Ishikawa (cell line): ENCODE data around the gene IP6K3.

Experiments used
- CEBPB ChIP-seq: IDR thresholded peaks from 2 replicates; pipeline ENCODE4 v1.6.1; 2012
- CREB1 ChIP-seq: IDR thresholded peaks from 2 replicates; pipeline ENCODE4 v1.6.1; 2012; ENCODE audit warnings: low read depth
- EGR1 ChIP-seq: IDR thresholded peaks from 2 replicates; pipeline ENCODE4 v1.6.1; 2012
- EP300 ChIP-seq: IDR thresholded peaks from 2 replicates; pipeline ENCODE4 v1.6.1; 2012; ENCODE audit warnings: borderline replicate concordance
- FOXM1 ChIP-seq: IDR thresholded peaks from 2 replicates; pipeline ENCODE4 v1.6.1; 2012; ENCODE audit warnings: low read depth, borderline replicate concordance
- NFIC ChIP-seq: IDR thresholded peaks from 2 replicates; pipeline ENCODE4 v1.6.1; 2012
- RAD21 ChIP-seq: IDR thresholded peaks from 2 replicates; pipeline ENCODE4 v1.6.1; 2012; ENCODE audit warnings: low read depth
- TAF1 ChIP-seq: IDR thresholded peaks from 2 replicates; pipeline ENCODE4 v1.6.1; 2012; ENCODE audit warnings: low read depth, mild to moderate bottlenecking
- TCF12 ChIP-seq: IDR thresholded peaks from 2 replicates; pipeline ENCODE4 v1.6.1; 2012; ENCODE audit warnings: low read depth
- TEAD4 ChIP-seq: IDR thresholded peaks from 2 replicates; pipeline ENCODE4 v1.6.1; 2012
- YY1 ChIP-seq: IDR thresholded peaks from 2 replicates; pipeline ENCODE4 v1.6.1; 2012; ENCODE audit warnings: low read depth
- ZBTB7A ChIP-seq: IDR thresholded peaks from 2 replicates; pipeline ENCODE4 v1.6.1; 2012; ENCODE audit warnings: low read depth
- TF ChIP-seq, protein P1 (sequence below): IDR thresholded peaks from 2 replicates; pipeline ENCODE4 v1.6.1; 2012
- TF ChIP-seq, protein P2 (sequence below): IDR thresholded peaks from 2 replicates; pipeline ENCODE4 v1.6.1; 2012; ENCODE audit warnings: low read depth, mild to moderate bottlenecking
- TF ChIP-seq, protein P3 (sequence below): IDR thresholded peaks from 2 replicates; pipeline ENCODE4 v1.6.1; 2012

Gene IP6K3

DNA sequence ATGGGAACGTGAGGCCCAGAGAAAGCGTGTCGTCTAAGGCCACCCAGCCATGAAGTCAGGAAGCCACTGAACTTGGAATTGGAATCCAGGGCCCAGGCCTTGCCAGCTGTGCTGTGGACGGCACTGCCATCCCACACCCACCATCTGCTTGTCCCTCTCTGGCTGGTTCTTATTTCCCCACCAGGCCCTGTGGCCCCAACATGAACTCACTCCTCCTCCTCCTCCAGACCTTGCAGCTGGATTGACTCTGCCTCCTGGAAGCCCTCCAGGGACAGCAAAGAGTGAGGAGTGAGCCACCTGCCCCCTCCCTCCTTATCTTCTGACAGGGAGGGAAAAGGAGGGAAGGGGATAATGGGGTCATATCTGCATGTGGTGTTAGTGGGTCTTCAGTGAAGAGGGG, 16.0 kb upstream of the IP6K3 start:
- no peak for TF ChIP-seq EP300
- TF ChIP-seq NFIC = no peak
- TF ChIP-seq YY1 = no peak
- TF ChIP-seq, protein P1, sequence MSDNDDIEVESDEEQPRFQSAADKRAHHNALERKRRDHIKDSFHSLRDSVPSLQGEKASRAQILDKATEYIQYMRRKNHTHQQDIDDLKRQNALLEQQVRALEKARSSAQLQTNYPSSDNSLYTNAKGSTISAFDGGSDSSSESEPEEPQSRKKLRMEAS = no peak
- TF ChIP-seq FOXM1 = no peak
- TF ChIP-seq TAF1 = no peak
- TF ChIP-seq, protein P2, sequence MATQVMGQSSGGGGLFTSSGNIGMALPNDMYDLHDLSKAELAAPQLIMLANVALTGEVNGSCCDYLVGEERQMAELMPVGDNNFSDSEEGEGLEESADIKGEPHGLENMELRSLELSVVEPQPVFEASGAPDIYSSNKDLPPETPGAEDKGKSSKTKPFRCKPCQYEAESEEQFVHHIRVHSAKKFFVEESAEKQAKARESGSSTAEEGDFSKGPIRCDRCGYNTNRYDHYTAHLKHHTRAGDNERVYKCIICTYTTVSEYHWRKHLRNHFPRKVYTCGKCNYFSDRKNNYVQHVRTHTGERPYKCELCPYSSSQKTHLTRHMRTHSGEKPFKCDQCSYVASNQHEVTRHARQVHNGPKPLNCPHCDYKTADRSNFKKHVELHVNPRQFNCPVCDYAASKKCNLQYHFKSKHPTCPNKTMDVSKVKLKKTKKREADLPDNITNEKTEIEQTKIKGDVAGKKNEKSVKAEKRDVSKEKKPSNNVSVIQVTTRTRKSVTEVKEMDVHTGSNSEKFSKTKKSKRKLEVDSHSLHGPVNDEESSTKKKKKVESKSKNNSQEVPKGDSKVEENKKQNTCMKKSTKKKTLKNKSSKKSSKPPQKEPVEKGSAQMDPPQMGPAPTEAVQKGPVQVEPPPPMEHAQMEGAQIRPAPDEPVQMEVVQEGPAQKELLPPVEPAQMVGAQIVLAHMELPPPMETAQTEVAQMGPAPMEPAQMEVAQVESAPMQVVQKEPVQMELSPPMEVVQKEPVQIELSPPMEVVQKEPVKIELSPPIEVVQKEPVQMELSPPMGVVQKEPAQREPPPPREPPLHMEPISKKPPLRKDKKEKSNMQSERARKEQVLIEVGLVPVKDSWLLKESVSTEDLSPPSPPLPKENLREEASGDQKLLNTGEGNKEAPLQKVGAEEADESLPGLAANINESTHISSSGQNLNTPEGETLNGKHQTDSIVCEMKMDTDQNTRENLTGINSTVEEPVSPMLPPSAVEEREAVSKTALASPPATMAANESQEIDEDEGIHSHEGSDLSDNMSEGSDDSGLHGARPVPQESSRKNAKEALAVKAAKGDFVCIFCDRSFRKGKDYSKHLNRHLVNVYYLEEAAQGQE = no peak

DNA sequence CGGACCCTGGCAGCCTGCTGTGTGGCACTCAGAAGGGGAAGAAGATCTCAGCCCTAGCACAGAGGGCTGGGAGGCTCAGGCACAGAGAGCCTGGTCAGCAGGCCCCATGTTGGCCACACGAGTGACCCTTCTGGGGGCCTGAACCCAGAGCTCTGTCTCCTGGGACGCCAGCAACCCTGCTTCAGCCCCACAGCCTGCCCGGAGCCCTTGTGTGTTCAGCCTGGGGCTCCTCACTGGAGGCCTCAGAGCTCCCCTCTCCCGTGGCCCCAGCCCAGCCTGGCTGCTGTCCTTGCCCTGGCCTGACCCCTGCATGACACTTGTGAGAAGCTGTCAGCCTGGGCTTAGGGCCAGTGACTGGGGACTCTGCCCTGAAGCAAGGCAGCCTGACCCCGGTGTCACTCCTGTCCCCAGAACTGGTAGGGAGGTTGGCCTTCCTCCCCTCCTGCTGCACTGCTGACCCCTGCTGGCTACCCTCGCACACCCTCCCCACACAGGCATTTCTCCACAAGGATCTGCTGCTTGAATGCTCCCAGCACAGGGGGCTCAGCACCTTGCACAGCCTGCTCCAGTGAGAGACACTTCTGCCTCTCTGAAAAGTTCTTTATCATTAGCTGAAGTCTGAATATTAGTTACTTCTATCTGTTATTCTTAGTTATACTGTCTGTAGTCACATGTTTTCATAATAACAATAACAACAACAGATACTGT, 15.4 kb upstream of the IP6K3 start:
- TF ChIP-seq TEAD4 (no peak), EP300 (no peak), TAF1 (no peak), CREB1 (no peak), ZBTB7A (no peak), FOXM1 (no peak), CEBPB (no peak), RAD21 (peak; percentile 94), NFIC (no peak), EGR1 (no peak), TCF12 (no peak)
- TF ChIP-seq, protein P2 = no peak
- TF ChIP-seq, protein P3, sequence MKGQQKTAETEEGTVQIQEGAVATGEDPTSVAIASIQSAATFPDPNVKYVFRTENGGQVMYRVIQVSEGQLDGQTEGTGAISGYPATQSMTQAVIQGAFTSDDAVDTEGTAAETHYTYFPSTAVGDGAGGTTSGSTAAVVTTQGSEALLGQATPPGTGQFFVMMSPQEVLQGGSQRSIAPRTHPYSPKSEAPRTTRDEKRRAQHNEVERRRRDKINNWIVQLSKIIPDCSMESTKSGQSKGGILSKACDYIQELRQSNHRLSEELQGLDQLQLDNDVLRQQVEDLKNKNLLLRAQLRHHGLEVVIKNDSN = no peak
- TF ChIP-seq, protein P1 = peak; percentile 44; the same call in 1 of the 2 replicates

DNA sequence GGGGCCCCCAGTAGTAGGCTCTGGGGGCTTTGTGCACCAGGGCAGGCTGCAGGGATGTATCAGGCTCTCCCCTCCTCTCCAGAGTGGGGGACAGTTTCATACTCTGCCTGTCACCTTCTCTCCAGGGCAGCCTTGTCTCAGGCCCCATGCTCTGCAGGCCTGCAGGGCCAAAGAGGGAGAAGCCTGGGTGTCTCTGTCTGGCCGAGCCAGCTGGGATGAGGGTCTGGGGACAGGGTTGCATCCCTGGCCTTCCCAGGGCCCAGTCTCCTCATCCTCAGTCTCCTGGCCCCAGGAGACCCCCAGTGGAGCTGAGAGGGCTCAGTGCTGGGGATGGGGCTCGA, 14.8 kb upstream of the IP6K3 start:
- TF ChIP-seq YY1 (no peak), NFIC (no peak), EP300 (no peak), EGR1 (no peak)
- TF ChIP-seq, protein P3 = no peak

DNA sequence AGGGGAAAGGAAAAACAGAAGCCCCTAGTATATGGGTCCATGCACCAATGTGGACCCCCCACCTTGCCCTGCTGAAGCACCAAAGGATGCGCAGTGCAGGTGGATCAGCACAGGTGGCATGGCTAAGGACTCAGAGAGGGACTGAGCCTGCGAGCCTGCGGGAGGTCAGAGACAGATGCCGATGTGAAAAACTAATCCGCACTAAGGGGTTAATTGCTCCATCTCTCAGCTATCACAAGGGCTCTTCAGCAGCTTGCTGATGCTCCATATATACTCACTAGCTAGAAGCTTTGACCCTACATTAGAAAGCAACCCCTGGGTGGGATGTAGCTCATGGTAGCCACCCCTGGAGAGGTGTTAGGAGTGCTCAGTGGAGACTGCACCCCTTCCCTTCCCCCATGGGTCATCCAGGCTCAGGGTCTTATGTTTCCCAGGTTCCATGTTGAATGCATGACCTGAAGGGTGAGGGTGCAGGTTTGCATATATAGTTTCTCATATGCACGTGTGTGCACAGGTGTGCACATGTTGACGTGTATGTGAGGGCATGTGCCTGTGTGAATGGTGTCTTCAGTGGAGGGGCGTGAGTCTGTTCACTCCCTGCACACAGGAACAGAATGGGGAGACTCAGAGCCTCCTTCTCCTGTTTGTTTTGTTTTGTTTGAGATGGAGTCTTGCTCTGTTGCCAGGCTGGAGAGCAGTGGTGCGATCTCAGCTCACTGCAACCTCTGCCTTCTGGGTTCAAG, 13.4 kb upstream of the IP6K3 start:
- TF ChIP-seq TCF12 = no peak
- no peak for TF ChIP-seq CREB1
- TF ChIP-seq, protein P2 = no peak
- TF ChIP-seq, protein P3 = no peak
- TF ChIP-seq EGR1 = no peak
- no peak for TF ChIP-seq CEBPB
- no peak for TF ChIP-seq NFIC
- TF ChIP-seq YY1 = no peak
- TF ChIP-seq FOXM1 = no peak
- no peak for TF ChIP-seq TEAD4
- TF ChIP-seq ZBTB7A = no peak
